Testis (tissue), 2 donors: ENCODE measurements around the gene CC2D1B.

Source experiments
- CTCF ChIP-seq, 3 experiments: fragments of 450-650 bp in 2 of 3; fragments of 200-600 bp in 1 of 3; sonication (generic) in 1 of 3; IDR thresholded peaks; one replicate each; pipeline ENCODE4 v1.5.1; 2016 to 2019; ENCODE audit warnings: antibody characterized with exemption in 3 of 3, mild to moderate bottlenecking in 2 of 3, moderate library complexity in 1 of 3
- POLR2A ChIP-seq: fragments of 450-650 bp; IDR thresholded peaks from one replicate; pipeline ENCODE4 v1.6.1; 2017; ENCODE audit warnings: antibody characterized with exemption, mild to moderate bottlenecking, moderate library complexity

GRCh38 chr1:52332411-52332810 is 33.6 kb downstream of the CC2D1B start:
- TF ChIP-seq POLR2A (no peak), CTCF (IDR thresholded peaks at IDR 0.05) (no peak)
